GM21381 (cell line): ENCODE measurements around the gene SERPINC1.
"Not testable (repeated sequence)": the region's sequence is repeated elsewhere in the genome, so short reads cannot be mapped to it uniquely, and the experiment has no call there.

ENCODE experiments used
- ATAC-seq: cut with Tn5 transposase; IDR thresholded peaks from one replicate; pipeline ENCODE4 v1.9.1; 2021; ENCODE audit warnings: mild to moderate bottlenecking, moderate library complexity; ENCODE audit not compliant: unreplicated experiment

The SERPINC1 gene

GRCh38 chr1:173917149-173917548 lies at the start of gene SERPINC1:
Gene SERPINC1 (minus strand): TSS chr1:173917327. CDS start chr1:173917259, 68 bp downstream.
- no peak for ATAC-seq

DNA sequence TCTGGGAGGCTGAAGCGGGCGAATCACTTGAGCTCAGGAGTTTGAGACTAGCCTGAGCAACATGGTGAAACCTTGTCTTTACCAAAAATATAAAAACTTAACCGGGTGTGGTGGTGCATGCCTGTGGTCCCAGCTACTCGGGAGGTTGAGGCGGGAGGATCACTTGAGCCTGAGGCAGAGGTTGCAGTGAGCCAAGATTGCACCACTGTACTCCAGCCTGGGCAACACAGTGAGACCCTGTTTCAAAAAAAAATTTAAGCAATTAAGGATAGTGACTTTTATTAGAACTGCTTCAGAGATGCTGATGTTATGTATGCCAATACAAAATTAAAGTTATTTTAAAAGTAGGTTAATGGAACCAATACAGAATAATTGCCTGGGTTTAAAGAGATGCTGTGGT lies 48.8 kb upstream of the SERPINC1 start:
- not testable (repeated sequence) for ATAC-seq

DNA sequence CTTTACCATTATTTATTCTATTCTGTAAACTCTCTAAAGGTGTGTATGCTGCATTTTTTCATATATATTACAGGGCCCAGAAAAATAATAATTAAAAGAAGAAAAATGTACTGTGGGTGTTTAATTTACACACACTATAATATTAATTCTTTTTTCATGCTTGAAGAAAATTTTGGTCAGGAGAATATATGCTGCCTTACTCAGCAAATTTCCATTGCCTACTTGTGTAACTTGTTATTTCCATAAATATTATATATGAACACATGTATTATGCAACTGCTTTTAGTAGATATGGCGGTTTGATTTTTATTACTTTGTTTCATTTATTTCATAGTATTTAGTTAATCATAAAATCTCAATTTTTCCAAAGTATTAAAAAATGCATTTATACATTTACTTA lies 46.4 kb upstream of the SERPINC1 start:
- no peak for ATAC-seq

GRCh38 chr1:173960625-173961024 lies 43.5 kb upstream of the SERPINC1 start:
- ATAC-seq = no peak

GRCh38 chr1:173954179-173954578 lies 37.1 kb upstream of the SERPINC1 start:
- ATAC-seq = no peak

DNA sequence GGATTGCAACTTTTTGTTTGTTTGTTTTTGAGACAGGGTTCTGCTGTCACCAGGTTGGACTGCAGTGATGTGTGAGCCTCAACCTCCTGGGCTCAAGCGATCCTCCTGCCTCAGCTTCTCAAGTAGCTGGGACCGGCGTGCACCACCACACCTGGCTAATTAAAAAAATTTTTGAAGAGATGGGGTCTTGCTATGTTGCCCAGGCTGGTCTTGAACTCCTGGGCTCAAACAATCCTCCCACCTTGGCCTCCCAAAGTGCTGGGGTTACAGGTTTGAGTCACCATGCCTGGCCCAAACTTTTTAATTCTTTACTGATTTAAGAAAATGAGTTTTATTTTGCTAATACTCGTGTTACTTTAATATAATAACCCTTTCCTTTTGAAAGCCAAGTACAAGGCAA lies 31.5 kb upstream of the SERPINC1 start:
- no peak for ATAC-seq

- no peak for ATAC-seq
Measured at GRCh38 chr1:173946380-173946921, 29.3 kb upstream of the SERPINC1 start.

- peak; percentile 73 for ATAC-seq
Measured at GRCh38 chr1:173937062-173937461, 19.9 kb upstream of the SERPINC1 start.

DNA sequence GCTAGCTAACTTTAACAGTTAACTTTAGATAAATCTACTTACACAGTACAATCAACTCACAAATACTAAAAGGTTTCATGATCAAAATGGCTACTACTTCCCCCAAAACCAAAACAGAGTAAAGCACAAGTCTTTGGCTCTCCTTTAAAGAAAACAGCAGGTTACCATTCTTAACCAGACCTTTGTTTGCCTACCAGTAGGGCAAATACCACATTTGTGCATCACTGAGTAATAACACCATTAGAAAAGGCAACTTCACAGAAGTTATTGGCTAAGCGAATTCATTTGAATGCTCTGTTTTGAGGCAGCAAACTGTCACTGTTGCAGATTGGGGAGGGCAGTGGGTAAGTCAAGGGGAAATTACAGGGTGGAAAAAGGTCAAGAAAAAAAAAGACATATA lies 17.3 kb upstream of the SERPINC1 start:
- no peak for ATAC-seq

GRCh38 chr1:173930541-173930940 lies 13.4 kb upstream of the SERPINC1 start:
- not testable (repeated sequence) for ATAC-seq

- no peak for ATAC-seq
Measured at GRCh38 chr1:173925306-173926242, 8.4 kb upstream of the SERPINC1 start.

GRCh38 chr1:173920861-173921260 lies 3.7 kb upstream of the SERPINC1 start:
- ATAC-seq = no peak

- ATAC-seq = no peak
Measured at GRCh38 chr1:173917635-173918493, 737 bp upstream of the SERPINC1 start.

DNA sequence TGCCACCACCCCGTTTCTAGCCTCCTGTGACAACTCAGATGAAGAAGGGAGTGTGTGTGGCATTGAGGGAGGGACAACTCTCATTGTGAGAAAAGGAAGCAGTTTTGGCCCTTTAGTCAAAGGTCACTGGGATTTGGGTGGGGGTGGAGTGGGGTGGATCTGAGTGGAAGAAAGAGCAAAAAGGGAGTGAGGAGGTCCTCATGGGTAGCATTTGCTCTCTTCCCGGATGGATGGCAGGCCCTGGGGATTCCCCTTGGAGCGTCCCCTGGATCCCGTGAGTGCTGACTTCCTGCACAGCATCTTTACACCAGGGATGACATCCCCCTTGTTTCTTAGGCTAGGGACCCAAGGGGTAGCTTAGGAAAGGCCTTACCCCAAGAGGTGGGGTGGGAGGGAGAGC lies 460 bp downstream of the SERPINC1 start:
- ATAC-seq = no peak

GRCh38 chr1:173915596-173915995 lies 1.5 kb downstream of the SERPINC1 start:
- ATAC-seq = no peak

GRCh38 chr1:173914366-173914871 lies 2.7 kb downstream of the SERPINC1 start:
- no peak for ATAC-seq

GRCh38 chr1:173913111-173913510 lies 4.0 kb downstream of the SERPINC1 start:
- no peak for ATAC-seq

GRCh38 chr1:173903827-173904531 lies 13.1 kb downstream of the SERPINC1 start:
- ATAC-seq = no peak

DNA sequence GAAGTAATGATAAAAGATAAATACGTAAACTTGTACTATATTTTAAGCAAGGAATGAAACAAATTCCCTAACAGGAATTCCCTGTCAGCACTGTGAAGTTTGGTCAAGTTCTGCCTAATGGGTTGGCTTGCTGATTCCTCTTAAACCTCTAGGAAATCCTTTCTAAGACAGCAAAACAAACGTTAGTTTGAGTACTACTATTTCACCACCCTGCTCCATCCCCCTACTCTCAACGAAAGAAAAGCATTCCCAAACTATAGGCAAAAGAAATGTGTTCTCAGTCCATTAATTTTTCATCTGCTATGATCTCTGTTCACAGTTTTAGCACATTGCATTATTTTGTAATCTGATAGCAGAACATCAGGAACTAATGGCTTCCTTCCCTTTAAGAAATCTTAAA lies 16.1 kb downstream of the SERPINC1 start:
- no peak for ATAC-seq

GRCh38 chr1:173900427-173900826 lies 16.7 kb downstream of the SERPINC1 start:
- ATAC-seq = no peak

DNA sequence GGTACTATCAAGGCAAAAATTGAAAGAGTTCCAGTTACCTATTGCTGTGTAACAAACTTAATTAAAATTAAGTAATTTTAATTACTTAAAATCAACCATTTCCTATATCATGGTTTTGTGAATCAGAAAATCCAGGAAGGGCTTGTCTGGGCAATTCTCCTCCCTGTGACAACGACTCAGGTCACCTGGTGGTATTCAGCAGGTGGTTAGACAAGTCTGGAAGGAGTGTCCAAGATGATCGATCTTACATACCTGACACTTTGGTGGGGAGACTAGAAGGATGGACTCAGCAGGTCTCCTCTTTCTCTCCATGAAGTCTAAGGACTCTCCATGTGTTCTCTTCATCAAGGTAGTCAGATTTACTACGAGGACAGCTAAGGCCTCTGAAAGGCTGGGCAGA lies 22.9 kb downstream of the SERPINC1 start:
- no peak for ATAC-seq
